GM21360 (cell line): ENCODE measurements around the gene DNAH9.

Experiments used
- ATAC-seq: cut with Tn5 transposase; IDR thresholded peaks from one replicate; pipeline ENCODE4 v1.9.1; 2021; ENCODE audit warnings: mild to moderate bottlenecking, moderate library complexity; ENCODE audit not compliant: unreplicated experiment

Gene DNAH9

GRCh38 chr17:11651089-11651488 is 52.8 kb downstream of the DNAH9 start:
- ATAC-seq = no peak

GRCh38 chr17:11668618-11669017 is 70.3 kb downstream of the DNAH9 start:
- no peak for ATAC-seq

GRCh38 chr17:11671126-11671525 is 72.9 kb downstream of the DNAH9 start:
- ATAC-seq = no peak

- no peak for ATAC-seq
Observed at GRCh38 chr17:11682646-11683045, 84.4 kb downstream of the DNAH9 start.

- ATAC-seq = no peak
Observed at GRCh38 chr17:11690681-11691080, 92.4 kb downstream of the DNAH9 start.

- ATAC-seq = no peak
Observed at GRCh38 chr17:11692688-11693087, 94.4 kb downstream of the DNAH9 start.

GRCh38 chr17:11693284-11693683 is 95.0 kb downstream of the DNAH9 start:
- no peak for ATAC-seq

GRCh38 chr17:11700668-11701067 is 102.4 kb downstream of the DNAH9 start:
- ATAC-seq = no peak

- ATAC-seq = no peak
Observed at GRCh38 chr17:11701911-11702310, 103.6 kb downstream of the DNAH9 start.

GRCh38 chr17:11704041-11704440 is 105.8 kb downstream of the DNAH9 start:
- ATAC-seq = no peak

- ATAC-seq = no peak
Observed at GRCh38 chr17:11705111-11705510, 106.8 kb downstream of the DNAH9 start.

GRCh38 chr17:11707586-11707985 is 109.3 kb downstream of the DNAH9 start:
- ATAC-seq = no peak

- ATAC-seq = no peak
Observed at GRCh38 chr17:11712456-11712855, 114.2 kb downstream of the DNAH9 start.

GRCh38 chr17:11719203-11719602 is 120.9 kb downstream of the DNAH9 start:
- no peak for ATAC-seq

GRCh38 chr17:11719856-11720255 is 121.6 kb downstream of the DNAH9 start:
- ATAC-seq = no peak

GRCh38 chr17:11720816-11721215 is 122.5 kb downstream of the DNAH9 start:
- ATAC-seq = no peak

GRCh38 chr17:11730747-11731146 is 132.5 kb downstream of the DNAH9 start:
- ATAC-seq = no peak

GRCh38 chr17:11736613-11737312 is 138.5 kb downstream of the DNAH9 start:
- no peak for ATAC-seq

- no peak for ATAC-seq
Observed at GRCh38 chr17:11737313-11737679, 139.0 kb downstream of the DNAH9 start.

GRCh38 chr17:11738151-11738550 is 139.9 kb downstream of the DNAH9 start:
- ATAC-seq = no peak

GRCh38 chr17:11739351-11739750 is 141.1 kb downstream of the DNAH9 start:
- ATAC-seq = no peak

- ATAC-seq = no peak
Observed at GRCh38 chr17:11739848-11740247, 141.6 kb downstream of the DNAH9 start.

- no peak for ATAC-seq
Observed at GRCh38 chr17:11742886-11743285, 144.6 kb downstream of the DNAH9 start.
